ENCODE results near the gene CAMK2A. TPM values are rescaled to one million over a fixed set of nuclear protein-coding genes. Genes with fewer than 3 reads are reported as not detected.
"Not testable (repeated sequence)": the region's sequence is repeated elsewhere in the genome, so short reads cannot be mapped to it uniquely, and the experiment has no call there.

The CAMK2A gene
- total RNA-seq, 6 donors from 2014 or later: 0.29 to 2.4 (median 1.8) TPM; not detected in 1

- H3K9me3 ChIP-seq: no peaks in the 10 kb centered on the region
- ATAC-seq (ENCODE audit: low FRiP score in 2 of 2) (no peak), DNase-seq (no peak)
- TF ChIP-seq POLR2A (IDR thresholded peaks at IDR 0.05) (no peak), EP300 (IDR thresholded peaks at IDR 0.05) (no peak), POLR2AphosphoS5 (IDR thresholded peaks at IDR 0.05) (no peak), CTCF (IDR thresholded peaks at IDR 0.05) (no peak)
- no peak overlapping the region for H3K4me3 ChIP-seq
- no peaks in the 10 kb centered on the region for H3K36me3 ChIP-seq
- H3K27ac ChIP-seq: no peak overlapping the region
- H3K27me3 ChIP-seq: no peaks in the 10 kb centered on the region
- 60 to 75% methylated on average over 6 of the region's 6 CpGs for WGBS, 2 donors
- no peaks in the 10 kb centered on the region for H3K4me1 ChIP-seq
Measured at GRCh38 chr5:150252489-150252888, 37.1 kb downstream of the CAMK2A start.

- WGBS, 2 donors: 70 to 90% methylated on average over 2 to 7 of the region's 7 CpGs
- Histone ChIP-seq H3K27ac (no peak overlapping the region), H3K9me3 (no peaks in the 10 kb centered on the region), H3K4me1 (no peaks in the 10 kb centered on the region), H3K36me3 (no peaks in the 10 kb centered on the region), H3K27me3 (no peaks in the 10 kb centered on the region), H3K4me3 (no peak overlapping the region)
- TF ChIP-seq CTCF (IDR thresholded peaks at IDR 0.05) (no peak), POLR2A (IDR thresholded peaks at IDR 0.05) (no peak), EP300 (IDR thresholded peaks at IDR 0.05) (no peak), POLR2AphosphoS5 (IDR thresholded peaks at IDR 0.05) (no peak)
- no peak for DNase-seq
- no peak for ATAC-seq (ENCODE audit: low FRiP score in 2 of 2)
Measured at GRCh38 chr5:150251504-150251903, 38.1 kb downstream of the CAMK2A start.

- ATAC-seq (ENCODE audit: low FRiP score in 2 of 2): no peak
- H3K4me1 ChIP-seq: peaks cover 0 to 4% (median 0%) of the 10 kb centered on the region in 4 donors
- WGBS, 2 donors: 86 to 90% methylated on average over 5 of the region's 5 CpGs
Measured at GRCh38 chr5:150249744-150250143, 39.8 kb downstream of the CAMK2A start.

GRCh38 chr5:150248946-150249345 lies 40.6 kb downstream of the CAMK2A start:
- WGBS, 2 donors: 82 to 87% methylated on average over 3 of the region's 3 CpGs
- no peak for DNase-seq

More at GRCh38 chr5:150249744-150250143, 39.8 kb downstream of the CAMK2A start:
- Histone ChIP-seq H3K27ac (no peak overlapping the region), H3K4me3 (no peak overlapping the region), H3K9me3 (no peaks in the 10 kb centered on the region), H3K36me3 (no peaks in the 10 kb centered on the region), H3K27me3 (no peaks in the 10 kb centered on the region)
- DNase-seq: no peak
- no peak for TF ChIP-seq CTCF (IDR thresholded peaks at IDR 0.05)
- TF ChIP-seq EP300 (IDR thresholded peaks at IDR 0.05): no peak
- TF ChIP-seq POLR2AphosphoS5 (IDR thresholded peaks at IDR 0.05): no peak
- no peak for TF ChIP-seq POLR2A (IDR thresholded peaks at IDR 0.05)

GRCh38 chr5:150248493-150248892 lies 41.1 kb downstream of the CAMK2A start:
- H3K36me3 ChIP-seq; H3K27me3 ChIP-seq; DNase-seq; H3K4me3 ChIP-seq; ATAC-seq (ENCODE audit: low FRiP score in 2 of 2); H3K27ac ChIP-seq; H3K4me1 ChIP-seq; H3K9me3 ChIP-seq: not testable (repeated sequence)
- 89 to 91% methylated on average over 6 of the region's 6 CpGs for WGBS, 2 donors

More at GRCh38 chr5:150248946-150249345, 40.6 kb downstream of the CAMK2A start:
- Histone ChIP-seq H3K4me3 (no peak overlapping the region), H3K36me3 (no peaks in the 10 kb centered on the region), H3K27me3 (no peaks in the 10 kb centered on the region), H3K9me3 (no peaks in the 10 kb centered on the region), H3K27ac (no peak overlapping the region), H3K4me1 (peaks cover 0 to 4% (median 0%) of the 10 kb centered on the region in 4 donors)
- TF ChIP-seq POLR2A (IDR thresholded peaks at IDR 0.05) (no peak), EP300 (IDR thresholded peaks at IDR 0.05) (no peak), POLR2AphosphoS5 (IDR thresholded peaks at IDR 0.05) (no peak), CTCF (IDR thresholded peaks at IDR 0.05) (no peak)
- ATAC-seq (ENCODE audit: low FRiP score in 2 of 2): no peak

Data from upper lobe of left lung (tissue), 6 donors.